Gastroesophageal sphincter (tissue), 3 donors: ENCODE results near the gene LPAR3.

Experiments
- CTCF ChIP-seq, 4 experiments: fragments of 200-600 bp in 2 of 4; fragments of 450-650 bp in 2 of 4; sonication (generic) in 1 of 4; IDR thresholded peaks; one replicate each; pipeline ENCODE4 v1.5.1; 2017 to 2019; ENCODE audit warnings: antibody characterized with exemption in 4 of 4, mild to moderate bottlenecking in 2 of 4, moderate library complexity in 2 of 4
- EP300 ChIP-seq: sonication (generic); formaldehyde crosslinking; IDR thresholded peaks from one replicate; pipeline ENCODE4 v1.6.1; 2017; ENCODE audit warnings: antibody characterized with exemption, mild to moderate bottlenecking
- POLR2A ChIP-seq, 2 donors: fragments of 450-650 bp; IDR thresholded peaks; one replicate each; pipeline ENCODE4 v1.6.1; 2017; ENCODE audit warnings: antibody characterized with exemption in 2 of 2, mild to moderate bottlenecking in 2 of 2, moderate library complexity in 1 of 2
- POLR2AphosphoS5 ChIP-seq: sonication (generic); formaldehyde crosslinking; IDR thresholded peaks from one replicate; pipeline ENCODE4 v1.6.1; 2017; ENCODE audit warnings: antibody characterized with exemption

GRCh38 chr1:84827555-84827954 lies 65.5 kb downstream of the LPAR3 start:
- TF ChIP-seq CTCF (IDR thresholded peaks at IDR 0.05), result no peak
- no peak for TF ChIP-seq POLR2AphosphoS5
- TF ChIP-seq EP300, result no peak
- no peak for TF ChIP-seq POLR2A (IDR thresholded peaks at IDR 0.05)
